IMR-90 (cell line): ENCODE results near the gene ANKMY1.

Experiments
- CHD1 ChIP-seq: IDR thresholded peaks from 2 replicates; pipeline ENCODE4 v1.6.1; 2012; ENCODE audit warnings: low read depth, low read length, improper control_type of control experiment
- ELK1 ChIP-seq: fragments of 150-350 bp; IDR thresholded peaks from 2 replicates; pipeline ENCODE4 v1.6.1; 2016; ENCODE audit warnings: low read depth, mild to moderate bottlenecking, low read length, moderate library complexity, borderline replicate concordance
- MAFK ChIP-seq: IDR thresholded peaks from 2 replicates; pipeline ENCODE4 v1.6.1; 2012; ENCODE audit warnings: low read depth, low read length, improper control_type of control experiment
- MXI1 ChIP-seq: IDR thresholded peaks from 2 replicates; pipeline ENCODE4 v1.6.1; 2012; ENCODE audit warnings: low read depth, mild to moderate bottlenecking, low read length, moderate library complexity, borderline replicate concordance
- POLR2A ChIP-seq: IDR thresholded peaks from 2 replicates; pipeline ENCODE4 v1.6.1; 2012; ENCODE audit warnings: mild to moderate bottlenecking, low read depth, low read length
- RAD21 ChIP-seq: IDR thresholded peaks from 2 replicates; pipeline ENCODE4 v1.6.1; 2012; ENCODE audit warnings: low read length, improper control_type of control experiment
- RCOR1 ChIP-seq: IDR thresholded peaks from 2 replicates; pipeline ENCODE4 v1.6.1; 2012; ENCODE audit warnings: mild to moderate bottlenecking, low read length, improper control_type of control experiment; ENCODE audit not compliant: insufficient replicate concordance
- SMC3 ChIP-seq: fragments of 150-350 bp; IDR thresholded peaks from 2 replicates; pipeline ENCODE4 v1.6.1; 2016; ENCODE audit warnings: low read depth, mild to moderate bottlenecking, antibody characterized with exemption, low read length, moderate library complexity
- USF2 ChIP-seq: fragments of 150-350 bp; IDR thresholded peaks from 2 replicates; pipeline ENCODE4 v1.6.1; 2017; ENCODE audit warnings: mild to moderate bottlenecking, antibody characterized with exemption, low read length, low read depth
- TF ChIP-seq, protein P1 (sequence below): conservative IDR thresholded peaks from 2 replicates; pipeline ENCODE4 v1.5.1; 2012; ENCODE audit warnings: mild to moderate bottlenecking, low read depth, low read length, improper control_type of control experiment

- TF ChIP-seq POLR2A (no peak), CHD1 (no peak), USF2 (no peak), MAFK (no peak), MXI1 (no peak), RCOR1 (no peak), SMC3 (no peak), ELK1 (no peak), RAD21 (no peak)
- TF ChIP-seq, protein P1, sequence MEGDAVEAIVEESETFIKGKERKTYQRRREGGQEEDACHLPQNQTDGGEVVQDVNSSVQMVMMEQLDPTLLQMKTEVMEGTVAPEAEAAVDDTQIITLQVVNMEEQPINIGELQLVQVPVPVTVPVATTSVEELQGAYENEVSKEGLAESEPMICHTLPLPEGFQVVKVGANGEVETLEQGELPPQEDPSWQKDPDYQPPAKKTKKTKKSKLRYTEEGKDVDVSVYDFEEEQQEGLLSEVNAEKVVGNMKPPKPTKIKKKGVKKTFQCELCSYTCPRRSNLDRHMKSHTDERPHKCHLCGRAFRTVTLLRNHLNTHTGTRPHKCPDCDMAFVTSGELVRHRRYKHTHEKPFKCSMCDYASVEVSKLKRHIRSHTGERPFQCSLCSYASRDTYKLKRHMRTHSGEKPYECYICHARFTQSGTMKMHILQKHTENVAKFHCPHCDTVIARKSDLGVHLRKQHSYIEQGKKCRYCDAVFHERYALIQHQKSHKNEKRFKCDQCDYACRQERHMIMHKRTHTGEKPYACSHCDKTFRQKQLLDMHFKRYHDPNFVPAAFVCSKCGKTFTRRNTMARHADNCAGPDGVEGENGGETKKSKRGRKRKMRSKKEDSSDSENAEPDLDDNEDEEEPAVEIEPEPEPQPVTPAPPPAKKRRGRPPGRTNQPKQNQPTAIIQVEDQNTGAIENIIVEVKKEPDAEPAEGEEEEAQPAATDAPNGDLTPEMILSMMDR, result no peak
Measured at GRCh38 chr2:240437551-240437860, 120.3 kb downstream of the ANKMY1 start.
